Tibial nerve (tissue), 4 donors: ENCODE results near the gene CD70.
"Not testable (repeated sequence)": the region's sequence is repeated elsewhere in the genome, so short reads cannot be mapped to it uniquely, and the experiment has no call there.

Experiments
- EP300 ChIP-seq, 2 donors: sonication (generic); formaldehyde crosslinking; IDR thresholded peaks; one replicate each; pipeline ENCODE4 v1.6.1; 2017; ENCODE audit warnings: antibody characterized with exemption in 2 of 2, mild to moderate bottlenecking in 1 of 2
- POLR2A ChIP-seq, 2 donors: fragments of 450-650 bp; IDR thresholded peaks; one replicate each; pipeline ENCODE4 v1.6.1; 2017; ENCODE audit warnings: antibody characterized with exemption in 2 of 2, mild to moderate bottlenecking in 2 of 2, moderate library complexity in 2 of 2
- TF ChIP-seq, protein P1 (sequence below), 5 experiments: fragments of 200-600 bp in 3 of 5; fragments of 450-650 bp in 2 of 5; sonication (generic) in 3 of 5; IDR thresholded peaks; one replicate each; pipeline ENCODE4 v1.5.1; 2016 to 2019; ENCODE audit warnings: antibody characterized with exemption in 5 of 5, mild to moderate bottlenecking in 3 of 5, moderate library complexity in 2 of 5

- not testable (repeated sequence) for TF ChIP-seq EP300, POLR2A (IDR thresholded peaks at IDR 0.05)
- TF ChIP-seq, protein P1, sequence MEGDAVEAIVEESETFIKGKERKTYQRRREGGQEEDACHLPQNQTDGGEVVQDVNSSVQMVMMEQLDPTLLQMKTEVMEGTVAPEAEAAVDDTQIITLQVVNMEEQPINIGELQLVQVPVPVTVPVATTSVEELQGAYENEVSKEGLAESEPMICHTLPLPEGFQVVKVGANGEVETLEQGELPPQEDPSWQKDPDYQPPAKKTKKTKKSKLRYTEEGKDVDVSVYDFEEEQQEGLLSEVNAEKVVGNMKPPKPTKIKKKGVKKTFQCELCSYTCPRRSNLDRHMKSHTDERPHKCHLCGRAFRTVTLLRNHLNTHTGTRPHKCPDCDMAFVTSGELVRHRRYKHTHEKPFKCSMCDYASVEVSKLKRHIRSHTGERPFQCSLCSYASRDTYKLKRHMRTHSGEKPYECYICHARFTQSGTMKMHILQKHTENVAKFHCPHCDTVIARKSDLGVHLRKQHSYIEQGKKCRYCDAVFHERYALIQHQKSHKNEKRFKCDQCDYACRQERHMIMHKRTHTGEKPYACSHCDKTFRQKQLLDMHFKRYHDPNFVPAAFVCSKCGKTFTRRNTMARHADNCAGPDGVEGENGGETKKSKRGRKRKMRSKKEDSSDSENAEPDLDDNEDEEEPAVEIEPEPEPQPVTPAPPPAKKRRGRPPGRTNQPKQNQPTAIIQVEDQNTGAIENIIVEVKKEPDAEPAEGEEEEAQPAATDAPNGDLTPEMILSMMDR (IDR thresholded peaks at IDR 0.05) = not testable (repeated sequence)
Observed at GRCh38 chr19:6597471-6598253, 6.7 kb upstream of the CD70 start.
